Measurements from ENCODE around the gene SSTR3. TPM values are rescaled to one million over a fixed set of nuclear protein-coding genes. Genes with fewer than 3 reads are reported as not detected.

SSTR3 gene
- polyA plus RNA-seq, 1 donor: not detected

DNA sequence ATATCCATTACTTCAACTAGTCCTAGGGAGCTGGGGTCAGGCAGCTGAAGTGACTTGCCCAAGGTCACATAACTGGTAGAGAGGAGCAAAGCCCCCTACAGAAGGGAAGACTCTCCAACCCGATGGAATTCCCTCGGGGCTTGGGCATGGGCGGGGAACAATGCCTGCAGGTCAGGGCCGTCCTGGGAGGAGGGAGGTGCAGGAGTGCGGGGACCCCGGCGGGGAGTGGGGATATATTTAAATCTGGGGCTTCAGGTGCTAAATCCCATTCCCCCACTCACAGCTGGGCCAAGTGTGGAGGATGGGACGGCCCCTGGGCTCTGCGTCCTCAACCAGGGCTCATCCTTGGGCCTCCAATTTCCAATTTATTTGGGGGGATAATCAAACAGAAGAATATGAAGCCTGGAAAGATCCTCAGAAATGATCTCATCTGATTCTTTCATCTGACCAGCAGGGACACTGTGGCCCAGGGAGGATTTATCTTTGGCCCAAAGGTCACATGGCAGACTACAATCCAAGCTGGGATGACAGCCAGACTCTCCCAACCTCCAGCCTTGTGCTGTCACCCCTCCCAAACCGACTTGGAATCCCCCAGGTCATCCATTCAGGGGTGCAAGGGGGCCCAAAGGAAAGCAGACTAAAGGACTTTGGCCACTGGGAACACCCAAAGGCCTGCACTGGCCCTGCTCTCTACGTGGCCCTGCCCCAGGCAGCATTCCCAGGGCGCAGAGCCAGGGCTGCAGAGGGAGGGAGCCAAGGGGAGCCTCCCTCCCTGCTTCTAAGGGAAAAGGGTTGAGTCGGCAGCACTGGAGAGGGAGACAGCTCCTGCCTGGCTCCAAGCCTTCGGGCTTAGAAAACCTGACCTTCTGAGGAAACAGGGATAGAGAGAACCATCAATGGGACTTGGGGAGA, 15.5 kb downstream of the SSTR3 start:
- DNase-seq (ENCODE audit: low read depth): no peak

DNA sequence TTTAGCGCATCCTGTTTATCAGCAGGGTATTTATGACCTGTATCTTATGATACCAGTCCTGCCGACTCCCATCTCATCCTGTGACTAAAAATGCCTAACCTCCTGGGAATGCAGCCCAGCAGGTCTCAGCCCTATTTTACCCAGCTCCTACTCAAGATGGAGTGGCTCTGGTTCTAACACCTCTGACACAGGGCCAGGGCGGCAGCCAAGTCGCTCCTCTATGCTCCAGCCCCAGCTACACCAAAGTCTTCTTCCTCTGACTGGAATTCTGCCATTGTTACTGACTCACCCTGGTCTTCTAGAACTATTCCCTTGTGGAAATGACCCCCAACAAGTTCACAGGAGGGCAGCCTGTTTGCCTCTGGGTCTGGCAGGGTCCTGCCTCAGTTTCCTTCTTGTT, 16.4 kb downstream of the SSTR3 start:
- no peak for DNase-seq (ENCODE audit: low read depth)

DNA sequence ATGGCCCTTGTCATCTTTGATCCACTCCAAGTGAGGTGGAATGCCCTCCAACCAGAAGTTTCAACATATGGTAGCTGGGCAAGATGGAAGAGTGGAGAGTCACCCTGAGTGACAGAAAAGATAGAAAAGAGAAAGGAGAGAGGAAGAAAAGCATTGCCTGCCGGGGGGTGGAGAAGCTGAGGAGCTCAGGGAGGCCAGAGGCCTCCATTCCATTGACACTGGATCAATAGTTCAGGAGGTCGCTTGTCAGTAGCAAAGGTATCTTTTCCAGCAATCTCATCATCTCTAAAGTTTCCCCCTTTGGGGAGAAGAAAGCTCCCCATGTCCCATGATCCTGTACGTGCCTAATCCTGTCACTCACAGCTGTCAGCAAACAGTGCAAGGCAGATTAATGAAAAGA, 17.5 kb downstream of the SSTR3 start:
- no peak for DNase-seq (ENCODE audit: low read depth)

DNA sequence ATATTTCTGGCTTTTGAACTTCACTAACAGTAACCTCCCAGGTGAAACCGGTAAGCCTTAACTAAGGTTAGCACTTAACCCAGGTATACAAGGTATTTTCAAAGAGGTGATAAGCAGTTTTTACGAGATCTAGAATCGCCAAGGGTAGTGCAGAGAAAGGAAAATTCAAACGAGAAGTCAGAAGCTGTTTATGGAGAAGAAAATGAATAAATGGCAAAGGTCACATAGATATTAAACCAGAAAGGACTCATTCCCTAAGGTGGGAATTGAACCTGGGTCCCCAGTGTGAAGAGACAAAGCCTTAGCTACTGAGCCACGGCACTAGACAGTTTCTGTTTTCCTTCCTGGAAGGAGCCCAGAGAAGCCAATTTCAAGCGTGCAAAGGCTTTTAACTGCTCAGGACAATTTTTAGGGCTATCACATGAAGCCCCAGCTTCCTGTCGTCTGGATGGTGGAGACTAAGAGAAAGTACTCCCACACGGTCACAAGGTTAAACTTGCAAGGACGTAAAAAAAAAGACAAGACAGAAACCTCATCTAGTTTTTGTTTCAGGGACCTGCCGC, 18.6 kb downstream of the SSTR3 start:
- DNase-seq (ENCODE audit: low read depth): no peak

DNA sequence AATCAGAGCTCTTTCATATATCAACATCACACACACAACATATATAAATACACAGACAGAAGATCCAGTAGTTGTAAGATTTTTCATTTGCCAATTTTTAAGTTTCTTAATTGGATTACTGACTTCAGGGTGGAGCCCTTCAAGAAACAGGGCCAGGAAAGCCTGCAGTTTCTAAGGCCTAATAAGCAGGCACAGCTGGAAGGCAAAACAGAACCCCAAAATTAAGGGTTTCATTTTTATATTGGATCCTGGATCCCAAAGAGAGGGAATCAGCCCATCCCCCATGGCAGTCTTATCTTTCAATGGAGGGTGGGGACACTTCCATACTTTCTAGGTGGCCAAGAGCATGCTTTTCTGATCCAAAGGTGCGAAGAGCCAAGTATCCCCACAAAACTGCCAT, 19.5 kb downstream of the SSTR3 start:
- no peak for DNase-seq (ENCODE audit: low read depth)

DNA sequence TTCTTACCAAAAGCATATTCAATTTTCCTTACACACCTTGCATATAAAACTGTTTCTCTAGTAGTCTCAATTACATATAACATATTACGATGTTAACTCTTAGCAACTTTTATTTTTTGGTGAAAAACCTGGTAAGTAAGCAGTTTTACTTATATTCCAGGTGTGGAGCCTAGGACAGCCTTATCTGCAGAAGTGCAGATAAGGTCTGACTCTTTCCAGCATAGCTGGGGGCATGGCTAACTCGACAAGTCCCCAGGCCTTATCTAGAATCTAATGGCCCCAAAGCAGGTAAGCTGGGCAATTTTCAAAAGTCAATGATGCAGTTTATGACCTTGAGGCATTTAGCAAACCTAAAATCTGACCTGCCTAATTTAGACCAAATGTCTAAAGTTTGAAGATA, 20.1 kb downstream of the SSTR3 start:
- no peak for DNase-seq (ENCODE audit: low read depth)

DNA sequence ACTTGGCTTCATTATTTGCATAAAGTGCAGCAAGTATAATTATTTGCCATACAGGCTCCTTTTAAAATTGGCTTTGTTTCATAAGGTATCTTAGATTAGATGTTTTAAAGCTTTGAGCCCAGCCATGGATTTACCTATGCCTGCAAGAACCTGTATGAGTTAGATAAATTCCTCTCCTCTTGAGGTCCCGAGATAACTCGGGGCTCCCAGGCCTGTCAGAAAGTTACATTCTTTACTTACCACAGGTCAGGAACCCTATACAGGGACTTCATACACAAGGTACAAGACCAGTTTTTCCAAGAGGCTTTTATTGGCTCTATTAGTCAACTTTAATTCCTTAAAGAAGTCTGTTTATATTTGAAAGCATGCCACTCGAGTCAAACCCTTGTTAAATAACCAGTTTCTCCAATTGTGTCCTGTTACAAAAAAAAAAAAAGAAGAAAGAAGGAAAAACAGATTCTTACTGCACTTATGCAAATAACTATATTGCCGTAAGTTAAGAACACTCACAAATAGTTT, 22.0 kb downstream of the SSTR3 start:
- no peak for DNase-seq (ENCODE audit: low read depth)

DNA sequence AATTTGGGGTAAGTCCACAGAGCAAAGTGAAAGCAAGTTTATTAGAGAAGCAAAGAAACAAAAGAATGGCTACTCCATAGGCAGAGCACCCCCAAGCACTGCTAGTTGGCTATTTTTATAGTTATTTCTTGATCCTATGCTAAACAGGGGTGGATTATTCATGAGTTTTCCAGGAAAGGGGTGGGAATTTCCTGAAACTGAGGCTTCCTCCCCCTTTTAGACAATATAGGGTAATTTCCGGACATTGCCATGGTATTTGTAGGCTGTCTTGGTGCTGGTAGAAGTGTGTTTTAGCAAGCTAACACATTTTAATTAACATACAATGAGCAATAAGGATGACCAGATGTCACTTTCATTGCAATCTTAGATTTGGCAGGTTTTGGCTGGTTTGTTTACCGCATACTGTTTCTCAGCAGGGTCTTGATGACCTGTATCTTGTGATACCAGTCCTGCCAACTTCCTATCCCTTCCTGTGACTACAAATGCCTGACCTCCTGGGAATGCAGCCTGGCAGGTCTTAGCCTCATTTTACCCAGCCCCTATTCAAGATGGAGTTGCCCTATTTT, 23.3 kb downstream of the SSTR3 start:
- no peak for DNase-seq (ENCODE audit: low read depth)

DNA sequence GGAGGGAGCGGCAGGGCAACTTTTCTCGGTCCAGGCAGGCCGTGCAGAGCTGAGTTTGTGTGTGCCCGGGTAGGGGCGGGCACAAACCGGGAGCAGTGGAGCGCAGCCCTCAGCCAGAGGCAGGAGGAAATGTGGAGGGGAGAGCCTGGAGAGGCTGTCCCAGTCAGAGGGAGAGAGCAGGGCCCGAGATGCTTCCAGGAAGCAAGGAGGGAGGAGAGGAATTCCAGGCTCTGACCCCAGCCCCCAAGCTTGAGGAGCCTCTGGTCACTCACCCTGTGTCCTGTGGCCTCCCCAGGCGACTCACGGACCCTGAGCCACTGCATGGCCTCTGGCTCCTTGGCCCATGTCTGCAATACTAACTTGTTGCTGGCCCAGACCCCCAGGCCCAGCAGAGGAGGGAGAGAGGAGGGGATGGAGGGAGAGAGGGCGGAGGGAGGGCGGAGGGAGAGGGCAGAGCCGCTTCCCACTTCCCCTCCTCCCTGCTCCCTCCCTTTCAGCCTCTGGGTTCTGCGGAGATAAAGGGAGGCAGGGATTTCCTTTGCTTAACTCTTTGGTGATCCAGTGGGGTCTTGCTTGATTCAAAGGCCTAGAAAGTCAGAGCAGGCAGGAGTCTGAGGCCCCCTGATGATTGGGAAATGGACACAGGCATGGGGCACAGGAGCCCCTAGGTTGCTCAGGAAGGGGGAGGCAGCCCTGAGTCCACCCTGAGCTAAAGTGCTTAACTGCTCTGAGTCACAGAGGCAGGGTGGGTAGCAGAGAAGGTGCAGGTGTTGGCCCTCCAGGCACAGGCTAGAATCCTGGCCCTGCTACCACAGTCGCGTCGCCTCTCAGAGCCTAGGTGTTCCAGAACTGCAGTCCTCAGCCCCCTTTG, 24.2 kb downstream of the SSTR3 start, which contains the start of gene C1QTNF6:
C1QTNF6 (minus strand) TSS at position 357 of the 871 bp plus-strand sequence; CDS start at position 323, 34 bp downstream.
- no peak for DNase-seq (ENCODE audit: low read depth)

DNA sequence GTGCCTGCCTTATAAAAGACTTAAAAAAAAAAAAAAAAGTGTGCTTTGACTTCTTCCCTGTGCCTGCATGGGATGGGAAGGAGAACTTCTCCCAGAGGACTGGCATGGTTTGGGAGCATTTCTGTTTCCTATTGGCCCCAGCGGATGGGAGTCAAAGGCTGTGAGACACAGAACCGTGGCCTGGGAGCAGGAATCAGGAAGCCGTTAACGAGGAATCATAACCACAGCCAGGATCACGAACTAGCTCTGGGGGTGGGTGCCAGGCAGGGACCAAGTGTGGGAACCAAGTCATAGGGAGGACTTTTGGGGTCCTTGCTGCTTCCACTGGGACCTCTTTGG, 24.8 kb downstream of the SSTR3 start:
- DNase-seq (ENCODE audit: low read depth): no peak

DNA sequence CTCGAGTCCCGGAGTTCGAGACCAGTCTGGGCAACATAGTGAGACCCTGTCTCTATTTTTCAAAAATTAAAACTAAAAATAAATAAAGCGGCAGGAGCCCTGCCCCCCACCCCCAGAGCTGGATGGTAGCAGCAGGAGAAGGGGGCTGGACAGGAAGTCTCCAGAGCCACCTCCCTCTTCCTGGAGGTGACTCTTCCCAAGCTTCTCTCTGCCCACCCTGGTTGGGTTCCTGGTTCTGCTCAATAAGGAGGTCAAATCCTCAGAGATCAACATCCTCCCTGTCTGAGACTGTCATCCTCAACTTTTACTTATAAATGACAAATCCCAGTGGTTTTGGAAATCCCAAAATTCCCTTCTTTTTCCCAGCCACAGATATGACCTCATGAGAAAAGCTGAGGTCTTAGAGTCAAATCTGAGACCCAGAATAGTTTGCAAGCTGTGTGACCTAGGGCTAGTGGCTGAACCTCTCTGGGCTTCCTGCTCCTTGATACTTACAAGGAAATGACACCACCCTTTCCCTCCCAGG, 25.2 kb downstream of the SSTR3 start:
- DNase-seq (ENCODE audit: low read depth): no peak

DNA sequence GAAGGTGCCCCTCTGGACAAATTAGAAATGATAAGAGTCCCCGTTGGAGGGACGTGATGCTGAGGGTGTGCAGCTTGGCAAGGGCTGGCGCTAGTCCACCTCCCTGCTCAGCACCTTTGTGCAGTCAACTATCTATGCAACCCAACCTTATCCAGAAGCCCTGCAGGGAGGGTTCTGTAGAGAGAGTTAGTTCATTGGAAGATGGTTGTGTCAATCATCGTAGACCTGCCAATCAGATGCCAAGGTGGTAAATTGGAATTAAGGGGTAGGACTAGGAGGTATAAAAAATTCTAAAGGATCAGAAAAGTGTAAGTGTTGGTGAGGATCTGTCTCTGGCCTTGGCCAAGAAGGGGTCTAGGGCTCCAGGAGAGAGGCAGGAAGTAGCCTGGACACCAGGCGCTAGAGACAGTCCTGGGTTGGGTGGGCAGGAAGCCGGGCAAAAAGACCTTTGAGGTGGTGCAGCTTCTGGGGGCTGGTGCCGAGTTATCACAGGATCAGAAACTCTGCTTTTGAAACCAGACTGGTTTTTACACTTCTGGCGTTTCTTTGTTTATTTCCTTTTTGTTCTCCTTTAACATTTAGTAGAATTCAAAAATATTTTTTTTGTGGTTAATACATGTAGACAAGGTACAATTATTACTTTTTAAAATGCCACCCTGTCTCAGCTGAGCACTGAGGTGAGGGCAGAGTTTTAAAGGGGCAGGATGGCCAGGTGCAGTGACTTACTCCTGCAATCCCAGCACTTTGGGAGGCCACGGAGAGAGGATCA, 25.9 kb downstream of the SSTR3 start:
- no peak for DNase-seq (ENCODE audit: low read depth)

DNA sequence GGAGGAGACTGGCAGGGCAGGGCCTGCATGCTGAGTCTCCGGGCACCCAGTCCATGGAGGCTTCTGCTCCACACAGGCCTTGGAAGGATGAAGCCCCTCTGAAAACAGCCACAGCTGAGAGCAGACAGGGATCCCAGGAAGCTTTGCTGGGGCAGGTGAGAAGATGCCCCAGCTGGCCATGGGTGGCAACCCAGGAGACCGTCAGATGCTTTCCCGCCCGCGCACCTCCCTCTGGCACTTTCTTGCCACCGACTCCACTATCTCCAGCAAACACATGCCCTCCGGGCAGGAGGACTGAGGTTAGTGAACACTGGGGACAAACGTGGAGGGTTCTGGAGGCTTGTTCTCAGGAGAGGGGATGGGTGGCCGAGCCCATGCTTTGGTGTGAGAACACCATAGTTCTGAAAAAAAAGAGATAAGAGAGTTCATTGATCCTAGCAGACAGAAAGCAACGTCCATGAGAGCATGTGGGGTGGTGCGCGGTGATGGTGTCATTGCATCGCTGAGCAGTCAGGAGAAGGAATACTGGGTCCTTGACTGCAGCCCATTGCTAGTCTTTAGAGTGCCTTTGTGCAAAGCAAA, 26.5 kb downstream of the SSTR3 start:
- no peak for DNase-seq (ENCODE audit: low read depth)

DNA sequence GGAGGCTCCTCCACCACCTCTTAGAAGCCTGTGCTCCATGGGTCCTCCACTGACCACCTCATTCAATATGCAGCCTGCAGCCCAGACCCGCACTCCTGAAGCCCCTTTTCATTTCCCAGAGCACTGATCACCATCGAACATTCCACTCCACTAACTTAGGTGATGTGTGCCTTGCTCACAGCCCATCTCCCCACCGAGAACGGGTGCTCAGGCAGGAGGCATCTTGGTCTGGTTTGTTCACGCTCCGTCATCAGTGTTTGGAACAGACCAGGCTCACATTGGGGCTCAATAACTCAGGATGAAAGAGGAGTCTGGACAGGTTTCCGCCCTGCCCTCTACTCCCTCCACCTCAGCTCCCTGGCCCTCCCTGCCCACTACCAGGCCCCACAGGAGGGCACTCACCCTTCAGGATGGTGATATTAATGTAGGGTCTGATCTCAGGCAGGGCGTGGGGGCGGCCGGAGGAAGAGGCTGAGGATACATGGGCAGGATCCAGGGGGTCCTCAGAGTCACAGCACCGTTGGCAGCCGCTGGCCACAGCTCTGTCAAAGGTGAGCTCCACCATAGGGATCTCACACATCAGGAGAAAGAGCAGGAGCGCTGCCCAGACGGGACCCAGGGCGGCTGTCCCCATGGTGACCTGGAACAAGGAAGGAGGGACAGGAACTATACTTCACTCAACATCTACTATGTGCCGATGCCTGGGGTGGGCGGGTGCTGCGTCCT, 27.3 kb downstream of the SSTR3 start:
- DNase-seq (ENCODE audit: low read depth): no peak

DNA sequence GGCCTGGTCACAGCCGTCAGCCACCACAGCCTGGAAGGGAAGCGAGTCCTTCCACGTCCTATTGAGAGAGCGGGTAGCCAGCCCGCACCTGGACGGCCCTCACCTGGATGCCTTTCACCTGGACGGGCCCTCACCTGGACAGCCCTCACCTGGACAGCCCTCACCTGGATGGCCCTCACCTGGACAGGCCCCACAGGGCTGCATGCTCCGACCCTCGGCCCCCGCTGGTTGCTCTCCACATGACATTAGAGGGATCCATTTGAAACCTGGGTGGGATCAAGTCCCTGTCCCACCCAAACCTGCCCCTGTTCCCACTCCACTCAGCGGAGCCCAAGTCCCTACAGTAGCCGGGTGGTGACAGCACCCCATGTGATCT, 27.9 kb downstream of the SSTR3 start:
- DNase-seq (ENCODE audit: low read depth): no peak

DNA sequence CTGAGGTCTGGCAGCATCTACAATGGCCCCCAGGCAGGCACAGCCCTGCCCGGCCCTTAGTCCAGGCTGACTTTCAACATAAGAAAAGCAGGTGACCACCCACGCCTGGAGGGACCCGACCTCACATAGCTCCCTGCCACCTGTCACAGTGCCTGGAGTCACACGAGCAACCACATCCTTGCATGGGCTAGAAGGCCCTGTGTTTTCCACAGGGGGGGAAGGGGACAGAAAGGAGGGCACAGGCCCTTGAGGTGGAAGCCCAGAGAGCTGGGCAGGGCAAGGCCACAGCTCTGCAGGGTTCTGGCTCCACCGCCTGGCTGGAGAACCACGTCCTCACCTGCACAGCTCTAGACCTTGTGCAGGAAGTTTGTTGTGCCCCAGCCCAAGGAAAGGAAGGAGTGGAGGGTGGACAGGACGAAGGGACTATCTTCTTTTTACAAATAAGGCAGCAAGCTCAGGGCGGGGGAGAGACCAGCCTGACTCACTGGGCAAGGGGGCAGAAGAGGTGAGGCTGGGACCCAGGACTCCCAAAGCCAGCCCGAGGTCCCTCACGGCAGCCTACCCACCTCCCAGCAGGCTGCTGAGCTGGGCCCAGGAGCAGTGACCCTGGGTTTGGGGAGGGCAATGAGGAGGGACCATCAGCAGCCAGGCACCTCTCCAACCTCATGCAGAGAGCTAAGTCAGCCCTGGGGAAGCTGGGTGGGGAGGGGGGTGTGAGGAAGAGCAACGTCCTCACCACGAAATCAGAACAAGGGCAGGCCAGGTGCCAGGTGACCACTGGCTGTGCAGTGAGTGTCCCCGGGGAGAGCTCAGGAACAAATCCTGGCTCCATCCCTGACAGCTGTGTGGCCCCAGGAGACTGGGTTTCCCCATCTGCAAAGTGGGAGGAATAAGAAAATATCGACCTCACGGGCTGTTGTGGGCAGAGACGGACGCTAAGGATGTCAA, 28.6 kb downstream of the SSTR3 start:
- DNase-seq (ENCODE audit: low read depth): no peak

DNA sequence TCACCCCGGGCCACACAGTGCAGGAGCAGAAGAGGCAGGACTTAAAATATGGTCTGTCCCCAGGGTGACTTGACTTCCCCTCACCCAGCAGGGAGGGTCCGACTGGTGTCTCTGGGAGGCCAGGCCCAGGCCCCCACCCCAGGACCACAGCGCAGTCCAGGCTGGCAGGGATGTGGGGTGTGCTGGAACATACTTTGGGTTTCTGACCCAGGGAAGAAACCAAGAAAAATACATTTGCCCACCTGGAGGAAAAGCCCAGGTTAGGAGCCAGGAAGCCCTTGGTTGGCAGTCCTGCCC, 29.4 kb downstream of the SSTR3 start:
- no peak for DNase-seq (ENCODE audit: low read depth)

DNA sequence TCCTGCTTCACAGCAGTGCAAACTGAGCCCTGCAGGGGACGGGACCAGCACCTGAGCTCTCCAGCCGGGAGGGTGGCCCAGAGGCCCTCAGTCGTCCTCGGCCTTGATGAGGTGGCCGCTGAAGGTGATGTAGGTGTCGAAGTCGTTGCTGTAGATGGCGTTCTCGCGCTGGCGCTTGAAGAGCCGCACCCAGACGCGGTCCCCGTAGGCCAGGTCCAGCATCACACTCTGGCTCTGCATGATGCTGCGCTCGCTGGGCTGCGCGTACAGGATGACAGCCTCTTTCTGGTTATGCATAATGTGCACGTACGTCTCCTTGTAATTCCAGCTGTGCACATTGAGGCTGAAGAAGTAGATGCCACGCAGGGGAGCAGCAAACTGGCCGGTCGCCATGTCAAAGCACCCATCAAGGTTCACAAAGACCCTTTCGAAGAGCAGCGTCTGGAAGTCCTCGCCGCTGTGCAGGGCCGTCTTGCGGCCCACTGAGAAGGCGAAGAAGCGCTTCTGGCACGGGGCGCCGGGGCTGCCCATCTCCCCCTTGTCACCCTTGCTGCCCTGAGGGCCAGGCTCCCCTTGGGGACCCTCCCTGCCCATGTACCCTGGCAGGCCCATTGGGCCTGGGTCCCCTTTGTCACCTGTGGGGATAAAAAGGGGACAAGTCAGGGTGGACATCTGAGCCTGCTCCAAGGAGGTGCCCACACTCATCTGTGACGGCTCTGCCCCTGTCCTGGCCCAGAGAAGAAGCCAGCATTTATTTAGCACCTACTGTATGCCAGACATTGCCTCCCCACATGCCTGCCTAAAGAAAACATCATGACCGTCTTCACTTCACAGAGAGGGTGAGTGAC, 30.0 kb downstream of the SSTR3 start:
- no peak for DNase-seq (ENCODE audit: low read depth)
